Panc1 (cell line): ENCODE measurements around the gene IGSF22. TPM values are rescaled to one million over a fixed set of nuclear protein-coding genes. Genes with fewer than 3 reads are reported as not detected.

Experiments used
- ATAC-seq: fragments of 200-7000 bp; cut with Tn5 transposase; 2 replicates; pipeline ENCODE4 v1.9.1; 2020; ENCODE audit warnings: mild to moderate bottlenecking, moderate library complexity
- BruUV-seq: library from RNA; stranded (reverse); fragments of 400-500 nt; replicated peaks from 2 replicates; lab custom pipeline; 2021; lab: Mats Ljungman, UMichigan
- CTCF ChIA-PET: fragments of 300-600 bp; sonication (Branson Sonifier 250); formaldehyde crosslinking; loops from one replicate; lab custom pipeline; 2022; ENCODE audit warnings: antibody characterized with exemption; lab: Charles Lee
- POLR2A ChIA-PET: fragments of 300-600 bp; sonication (Branson Sonifier 250); formaldehyde crosslinking; loops from one replicate; lab custom pipeline; 2022; ENCODE audit warnings: antibody characterized with exemption; lab: Charles Lee
- DNase-seq: peaks from one replicate; pipeline ENCODE4 v3.0.0-alpha.2; 2010; ENCODE audit warnings: low read depth, low spot score
- H3K27ac ChIP-seq: 2 replicates; pipeline ENCODE4 v1.5.1; 2011; ENCODE audit warnings: mild to moderate bottlenecking, low read length, inconsistent platforms
- H3K27me3 ChIP-seq: fragments of 200-500 bp; sonication (Bioruptor generic); 2 replicates; pipeline ENCODE4 v1.6.0; 2014; ENCODE audit warnings: low read length, inconsistent platforms; ENCODE audit not compliant: control insufficient read depth, insufficient read depth
- H3K36me3 ChIP-seq: fragments of 200-500 bp; sonication (Bioruptor generic); 2 replicates; pipeline ENCODE4 v1.5.1; 2014; ENCODE audit warnings: inconsistent platforms, mild to moderate bottlenecking, low read length, moderate library complexity; ENCODE audit not compliant: control insufficient read depth, insufficient read depth
- H3K4me1 ChIP-seq: 2 replicates; pipeline ENCODE4 v1.5.1; 2011; ENCODE audit warnings: inconsistent platforms, mild to moderate bottlenecking, low read length, moderate library complexity; ENCODE audit not compliant: control insufficient read depth, insufficient read depth
- H3K4me3 ChIP-seq, 2 experiments: 2 replicates each; pipeline ENCODE4 v1.5.1; 2011 to 2012; ENCODE audit warnings: low read depth in 2 of 2, low read length in 2 of 2, mild to moderate bottlenecking in 2 of 2, inconsistent platforms in 1 of 2, moderate library complexity in 1 of 2
- H3K9me3 ChIP-seq: fragments of 200-500 bp; sonication (Bioruptor generic); 2 replicates; pipeline ENCODE4 v1.5.1; 2014; ENCODE audit warnings: low read depth, mild to moderate bottlenecking, inconsistent platforms, low read length, moderate library complexity; ENCODE audit not compliant: control insufficient read depth, insufficient read depth
- POLR2AphosphoS5 ChIP-seq: IDR thresholded peaks from 2 replicates; pipeline ENCODE4 v1.6.1; 2012; ENCODE audit warnings: mild to moderate bottlenecking, low read depth, low read length, moderate library complexity
- SIN3A ChIP-seq: IDR thresholded peaks from 2 replicates; pipeline ENCODE4 v1.6.1; 2012; ENCODE audit warnings: low read depth, mild to moderate bottlenecking, low read length, moderate library complexity, borderline replicate concordance; ENCODE audit not compliant: insufficient read depth
- TCF7L2 ChIP-seq: IDR thresholded peaks from 2 replicates; pipeline ENCODE4 v1.6.1; 2011; ENCODE audit warnings: mild to moderate bottlenecking, low read depth, low read length, inconsistent platforms
- in situ Hi-C: cut with HindIII; loops from 2 replicates; pipeline ENCODE4 v1.10.0; 2016; ENCODE audit warnings: low sequenced_read_pairs, low pct_unique_long_range_greater_than_20kb
- intact Hi-C: fragments of 100-400 bp; cut with micrococcal nuclease; formaldehyde crosslinking; loops from one replicate; pipeline ENCODE4 v1.10.0; 2022; ENCODE audit not compliant: unreplicated experiment
- total RNA-seq: library from RNA; stranded (reverse); gene quantifications from one replicate; pipeline ENCODE4 v1.2.1, GENCODE V29; 2021; ENCODE audit not compliant: unreplicated experiment
- TF ChIP-seq, protein P1 (sequence below): fragments of 450-650 bp; IDR thresholded peaks from 2 replicates; pipeline ENCODE4 v1.5.1; 2017; ENCODE audit warnings: mild to moderate bottlenecking
- TF ChIP-seq, protein P2 (sequence below), 2 experiments: IDR thresholded peaks; 2 replicates each; pipeline ENCODE4 v1.6.1; 2011 to 2012; ENCODE audit warnings: low read depth in 2 of 2, control low read depth in 1 of 2, low read length in 1 of 2, mild to moderate bottlenecking in 1 of 2, moderate library complexity in 1 of 2; ENCODE audit not compliant: insufficient read depth in 1 of 2

IGSF22 gene
- total RNA-seq, 1 experiment from 2014 or later: not detected

DNA sequence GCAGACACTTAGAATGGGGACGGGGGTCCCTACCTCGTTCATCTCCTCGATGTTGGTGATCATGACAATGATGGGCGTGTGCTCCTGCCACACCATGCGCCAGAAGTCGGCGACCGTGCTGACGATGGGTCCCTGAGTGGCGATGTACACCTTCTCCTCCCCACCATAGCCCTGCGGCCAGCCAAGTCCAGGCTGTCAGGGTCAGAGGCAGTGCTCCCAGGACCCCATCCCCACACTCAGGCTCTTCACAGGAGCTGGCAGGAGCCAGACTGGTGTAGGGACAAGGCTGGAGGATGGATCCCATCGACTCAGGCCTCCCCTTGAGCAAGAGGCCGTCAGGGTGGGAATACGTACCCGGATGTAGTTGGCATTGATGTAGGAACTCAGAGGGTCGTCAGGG, 7.2 kb upstream of the IGSF22 start:
- no peaks in the 10 kb centered on the region for H3K9me3 ChIP-seq
- ATAC-seq (no peak), DNase-seq (no peak)
- ChIA-PET POLR2A (no interaction called here), CTCF (no interaction called here)
- intact Hi-C loops: loop anchor here (10.0 kb wide), 1 partner anchor 188 kb away; no protein-coding TSS in a partner anchor
- no peaks in the 10 kb centered on the region for H3K4me1 ChIP-seq
- H3K4me3 ChIP-seq: no peak overlapping the region
- no peaks in the 10 kb centered on the region; the same call in 1 of the 2 replicates for H3K27me3 ChIP-seq
- H3K27ac ChIP-seq: no peak overlapping the region
- no TSS peak for BruUV-seq
- in situ Hi-C loops: no loop called here
- no peak for TF ChIP-seq SIN3A
- no peak for TF ChIP-seq TCF7L2
- no peak for TF ChIP-seq POLR2AphosphoS5
- TF ChIP-seq, protein P1, sequence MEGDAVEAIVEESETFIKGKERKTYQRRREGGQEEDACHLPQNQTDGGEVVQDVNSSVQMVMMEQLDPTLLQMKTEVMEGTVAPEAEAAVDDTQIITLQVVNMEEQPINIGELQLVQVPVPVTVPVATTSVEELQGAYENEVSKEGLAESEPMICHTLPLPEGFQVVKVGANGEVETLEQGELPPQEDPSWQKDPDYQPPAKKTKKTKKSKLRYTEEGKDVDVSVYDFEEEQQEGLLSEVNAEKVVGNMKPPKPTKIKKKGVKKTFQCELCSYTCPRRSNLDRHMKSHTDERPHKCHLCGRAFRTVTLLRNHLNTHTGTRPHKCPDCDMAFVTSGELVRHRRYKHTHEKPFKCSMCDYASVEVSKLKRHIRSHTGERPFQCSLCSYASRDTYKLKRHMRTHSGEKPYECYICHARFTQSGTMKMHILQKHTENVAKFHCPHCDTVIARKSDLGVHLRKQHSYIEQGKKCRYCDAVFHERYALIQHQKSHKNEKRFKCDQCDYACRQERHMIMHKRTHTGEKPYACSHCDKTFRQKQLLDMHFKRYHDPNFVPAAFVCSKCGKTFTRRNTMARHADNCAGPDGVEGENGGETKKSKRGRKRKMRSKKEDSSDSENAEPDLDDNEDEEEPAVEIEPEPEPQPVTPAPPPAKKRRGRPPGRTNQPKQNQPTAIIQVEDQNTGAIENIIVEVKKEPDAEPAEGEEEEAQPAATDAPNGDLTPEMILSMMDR: no peak
- TF ChIP-seq, protein P2, sequence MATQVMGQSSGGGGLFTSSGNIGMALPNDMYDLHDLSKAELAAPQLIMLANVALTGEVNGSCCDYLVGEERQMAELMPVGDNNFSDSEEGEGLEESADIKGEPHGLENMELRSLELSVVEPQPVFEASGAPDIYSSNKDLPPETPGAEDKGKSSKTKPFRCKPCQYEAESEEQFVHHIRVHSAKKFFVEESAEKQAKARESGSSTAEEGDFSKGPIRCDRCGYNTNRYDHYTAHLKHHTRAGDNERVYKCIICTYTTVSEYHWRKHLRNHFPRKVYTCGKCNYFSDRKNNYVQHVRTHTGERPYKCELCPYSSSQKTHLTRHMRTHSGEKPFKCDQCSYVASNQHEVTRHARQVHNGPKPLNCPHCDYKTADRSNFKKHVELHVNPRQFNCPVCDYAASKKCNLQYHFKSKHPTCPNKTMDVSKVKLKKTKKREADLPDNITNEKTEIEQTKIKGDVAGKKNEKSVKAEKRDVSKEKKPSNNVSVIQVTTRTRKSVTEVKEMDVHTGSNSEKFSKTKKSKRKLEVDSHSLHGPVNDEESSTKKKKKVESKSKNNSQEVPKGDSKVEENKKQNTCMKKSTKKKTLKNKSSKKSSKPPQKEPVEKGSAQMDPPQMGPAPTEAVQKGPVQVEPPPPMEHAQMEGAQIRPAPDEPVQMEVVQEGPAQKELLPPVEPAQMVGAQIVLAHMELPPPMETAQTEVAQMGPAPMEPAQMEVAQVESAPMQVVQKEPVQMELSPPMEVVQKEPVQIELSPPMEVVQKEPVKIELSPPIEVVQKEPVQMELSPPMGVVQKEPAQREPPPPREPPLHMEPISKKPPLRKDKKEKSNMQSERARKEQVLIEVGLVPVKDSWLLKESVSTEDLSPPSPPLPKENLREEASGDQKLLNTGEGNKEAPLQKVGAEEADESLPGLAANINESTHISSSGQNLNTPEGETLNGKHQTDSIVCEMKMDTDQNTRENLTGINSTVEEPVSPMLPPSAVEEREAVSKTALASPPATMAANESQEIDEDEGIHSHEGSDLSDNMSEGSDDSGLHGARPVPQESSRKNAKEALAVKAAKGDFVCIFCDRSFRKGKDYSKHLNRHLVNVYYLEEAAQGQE (IDR thresholded peaks at IDR 0.05; ENCODE audit: insufficient read depth in 1 of 2, low read depth in 2 of 2, low read length in 1 of 2): no peak
- no peaks in the 10 kb centered on the region for H3K36me3 ChIP-seq

DNA sequence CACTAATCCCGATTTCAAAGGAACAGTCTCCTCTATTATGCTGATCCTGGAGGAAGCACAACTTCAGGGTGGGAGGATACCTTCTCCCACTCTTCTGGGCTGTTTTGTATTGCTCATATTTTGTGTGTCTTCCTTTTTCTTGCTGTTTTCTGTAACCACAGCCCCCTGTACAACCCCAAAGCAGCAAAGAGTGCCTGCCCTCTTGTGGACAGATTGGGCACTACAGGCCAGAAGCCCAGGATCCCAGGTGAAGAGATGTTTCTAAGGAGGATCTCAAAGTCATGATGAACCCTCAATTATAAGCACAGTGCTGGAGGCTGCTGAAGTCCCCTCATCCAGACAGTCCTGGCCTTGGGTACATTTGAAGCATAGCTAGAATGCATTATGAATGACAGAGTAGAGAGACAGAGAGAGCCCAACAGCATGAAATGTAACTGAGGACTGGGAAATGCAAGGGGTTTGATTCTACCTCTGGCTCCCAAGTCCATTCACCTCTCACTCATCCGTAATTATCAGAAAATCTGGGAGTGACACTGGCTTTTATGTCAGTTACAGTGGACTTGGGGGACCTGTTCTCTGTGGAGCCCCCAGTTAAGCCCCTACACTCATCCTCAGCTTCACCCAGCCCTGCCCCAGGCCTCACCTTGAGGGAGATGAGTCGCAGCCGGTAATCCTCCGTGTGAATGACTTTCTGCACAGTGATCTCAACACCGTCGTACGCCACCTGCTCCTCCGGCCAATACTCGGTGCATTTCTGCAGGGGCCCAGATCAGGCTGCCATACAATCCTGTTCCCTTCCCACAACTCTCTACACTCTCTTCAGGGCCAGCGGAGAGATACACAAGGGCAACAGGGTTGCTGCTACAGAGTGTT, 6.2 kb upstream of the IGSF22 start:
- in situ Hi-C loops: no loop called here
- POLR2A ChIA-PET: no interaction called here

More for the DNA sequence above, 6.2 kb upstream of the IGSF22 start:
- ATAC-seq (peak; percentile 77), DNase-seq (peak; percentile 38)
- Histone ChIP-seq H3K36me3 (no peaks in the 10 kb centered on the region), H3K4me3 (no peak overlapping the region), H3K27me3 (no peaks in the 10 kb centered on the region; the same call in 1 of the 2 replicates), H3K27ac (no peak overlapping the region), H3K4me1 (no peaks in the 10 kb centered on the region), H3K9me3 (no peaks in the 10 kb centered on the region)
- TF ChIP-seq TCF7L2: no peak
- TF ChIP-seq POLR2AphosphoS5: no peak
- TF ChIP-seq, protein P2 (IDR thresholded peaks at IDR 0.05; ENCODE audit: insufficient read depth in 1 of 2, low read depth in 2 of 2, low read length in 1 of 2): no peak
- TF ChIP-seq, protein P1: peak; percentile 98
- TF ChIP-seq SIN3A: no peak
- intact Hi-C loops: loop anchor here (10.0 kb wide), 1 partner anchor 187 kb away; no protein-coding TSS in a partner anchor
- CTCF ChIA-PET: interaction anchor here (0.6 kb wide), 1 partner anchor 19 kb away, joined by 3 read pairs; no protein-coding TSS in a partner anchor
- no TSS peak for BruUV-seq
